ENCODE measurements around the gene CYP2W1.

GRCh38 chr7:969403-969802 lies 13.6 kb upstream of the CYP2W1 start:
- TF ChIP-seq CTCF (IDR thresholded peaks at IDR 0.05) (no peak), EZH2 (IDR thresholded peaks at IDR 0.05) (no peak), EZH2phosphoT487 (IDR thresholded peaks at IDR 0.05) (no peak)
